SH-SY5Y (cell line): ENCODE measurements around the gene SPIC.

ENCODE experiments used
- GATA2 ChIP-seq: IDR thresholded peaks from 2 replicates; pipeline ENCODE4 v1.6.1; 2011; ENCODE audit warnings: mild to moderate bottlenecking, low read depth, low read length
- GATA3 ChIP-seq: IDR thresholded peaks from 2 replicates; pipeline ENCODE4 v1.6.1; 2011; ENCODE audit warnings: low read depth, mild to moderate bottlenecking, low read length, moderate library complexity

The SPIC gene

GRCh38 chr12:101474711-101475386 is at the start of gene SPIC:
TSS of gene SPIC (plus strand) at chr12:101475336. CDS start at chr12:101476905, 1,569 bp downstream.
- no peak for TF ChIP-seq GATA2
- no peak for TF ChIP-seq GATA3

- TF ChIP-seq GATA2 (no peak), GATA3 (no peak)
Measured at GRCh38 chr12:101430456-101430855, 44.7 kb upstream of the SPIC start.

- no peak for TF ChIP-seq GATA2
- TF ChIP-seq GATA3: no peak
Measured at GRCh38 chr12:101436136-101436535, 39.0 kb upstream of the SPIC start.

- TF ChIP-seq GATA3 (no peak), GATA2 (no peak)
Measured at GRCh38 chr12:101439236-101439635, 35.9 kb upstream of the SPIC start.

GRCh38 chr12:101441461-101442224 is 33.5 kb upstream of the SPIC start:
- no peak for TF ChIP-seq GATA3
- TF ChIP-seq GATA2: no peak

GRCh38 chr12:101455685-101456084 is 19.5 kb upstream of the SPIC start:
- TF ChIP-seq GATA2: no peak
- no peak for TF ChIP-seq GATA3

GRCh38 chr12:101459642-101460346 is 15.3 kb upstream of the SPIC start:
- TF ChIP-seq GATA2 (no peak), GATA3 (no peak)

GRCh38 chr12:101468948-101469347 is 6.2 kb upstream of the SPIC start:
- TF ChIP-seq GATA3: no peak
- TF ChIP-seq GATA2: no peak

- TF ChIP-seq GATA2 (no peak), GATA3 (no peak)
Measured at GRCh38 chr12:101470939-101471338, 4.2 kb upstream of the SPIC start.

GRCh38 chr12:101474248-101474647 is 888 bp upstream of the SPIC start:
- TF ChIP-seq GATA3: no peak
- TF ChIP-seq GATA2: no peak

GRCh38 chr12:101475751-101476305 is 692 bp downstream of the SPIC start:
- TF ChIP-seq GATA2 (no peak), GATA3 (no peak)

GRCh38 chr12:101480849-101481248 is 5.7 kb downstream of the SPIC start:
- TF ChIP-seq GATA3: no peak
- no peak for TF ChIP-seq GATA2

- TF ChIP-seq GATA3 (no peak), GATA2 (no peak)
Measured at GRCh38 chr12:101485021-101485420, 9.9 kb downstream of the SPIC start.

- no peak for TF ChIP-seq GATA2
- no peak for TF ChIP-seq GATA3
Measured at GRCh38 chr12:101488469-101488868, 13.3 kb downstream of the SPIC start.
